ENCODE results near the gene CORO6. TPM values are rescaled to one million over a fixed set of nuclear protein-coding genes. Genes with fewer than 3 reads are reported as not detected.

Gene CORO6
- total RNA-seq, 1 experiment from 2014 or later: 9.7 TPM

DNA sequence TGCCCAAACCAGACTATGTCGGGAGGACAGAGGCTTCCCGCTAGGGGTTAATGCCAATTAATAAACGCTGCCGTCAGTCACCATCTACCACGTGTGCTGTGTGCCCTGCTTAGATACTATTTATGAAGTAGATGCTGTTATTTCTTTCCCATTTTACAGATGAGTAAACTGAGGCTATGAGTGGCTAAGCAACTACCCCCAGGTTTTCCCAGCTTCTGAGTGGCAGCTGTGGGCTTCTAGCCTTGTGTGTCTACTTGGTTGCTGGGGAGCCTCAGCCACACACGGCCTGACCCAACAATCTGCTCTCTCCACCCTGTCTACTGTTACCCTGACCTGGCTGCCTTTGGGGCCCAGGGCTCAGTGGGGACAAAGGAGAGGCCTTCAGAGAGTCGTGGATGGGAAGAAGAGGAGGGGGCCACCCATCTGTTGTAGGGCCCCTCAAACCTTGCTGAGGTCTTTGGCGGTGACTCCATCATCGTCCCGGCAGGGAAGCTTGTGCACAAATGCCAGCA is 40.4 kb downstream of the CORO6 start:
- ChIA-PET POLR2A (interaction anchor here (1.1 kb wide), 1 partner anchor 10 kb away, joined by 15 read pairs; no protein-coding TSS in a partner anchor), CTCF (interaction anchor here (1.9 kb wide), 1 partner anchor 10 kb away, joined by 13 read pairs; the partner anchor contains the start of gene ANKRD13B)
- no peaks in the 10 kb centered on the region for H3K9me3 ChIP-seq (ENCODE audit: control insufficient read depth, insufficient read depth, low read depth, low read length)
- no peak overlapping the region for H3K27ac ChIP-seq (ENCODE audit: low read length)
- in situ Hi-C loops (cut with HindIII; ENCODE audit: low pct_unique_long_range_greater_than_20kb, low sequenced_read_pairs): no loop called here
- no peaks in the 10 kb centered on the region for H3K27me3 ChIP-seq (ENCODE audit: control insufficient read depth, insufficient read depth, low read length)
- intact Hi-C loops (cut with micrococcal nuclease; ENCODE audit: unreplicated experiment): no loop called here
- no peak overlapping the region for H3K4me3 ChIP-seq (ENCODE audit: low read depth in 2 of 2, low read length in 2 of 2)
- TF ChIP-seq SIN3A (IDR thresholded peaks at IDR 0.05; ENCODE audit: borderline replicate concordance, insufficient read depth, low read depth, low read length): no peak
- no peak for TF ChIP-seq TCF7L2 (IDR thresholded peaks at IDR 0.05; ENCODE audit: low read depth, low read length)
- no peak for TF ChIP-seq POLR2AphosphoS5 (IDR thresholded peaks at IDR 0.05; ENCODE audit: low read depth, low read length)
- TF ChIP-seq, protein P1, sequence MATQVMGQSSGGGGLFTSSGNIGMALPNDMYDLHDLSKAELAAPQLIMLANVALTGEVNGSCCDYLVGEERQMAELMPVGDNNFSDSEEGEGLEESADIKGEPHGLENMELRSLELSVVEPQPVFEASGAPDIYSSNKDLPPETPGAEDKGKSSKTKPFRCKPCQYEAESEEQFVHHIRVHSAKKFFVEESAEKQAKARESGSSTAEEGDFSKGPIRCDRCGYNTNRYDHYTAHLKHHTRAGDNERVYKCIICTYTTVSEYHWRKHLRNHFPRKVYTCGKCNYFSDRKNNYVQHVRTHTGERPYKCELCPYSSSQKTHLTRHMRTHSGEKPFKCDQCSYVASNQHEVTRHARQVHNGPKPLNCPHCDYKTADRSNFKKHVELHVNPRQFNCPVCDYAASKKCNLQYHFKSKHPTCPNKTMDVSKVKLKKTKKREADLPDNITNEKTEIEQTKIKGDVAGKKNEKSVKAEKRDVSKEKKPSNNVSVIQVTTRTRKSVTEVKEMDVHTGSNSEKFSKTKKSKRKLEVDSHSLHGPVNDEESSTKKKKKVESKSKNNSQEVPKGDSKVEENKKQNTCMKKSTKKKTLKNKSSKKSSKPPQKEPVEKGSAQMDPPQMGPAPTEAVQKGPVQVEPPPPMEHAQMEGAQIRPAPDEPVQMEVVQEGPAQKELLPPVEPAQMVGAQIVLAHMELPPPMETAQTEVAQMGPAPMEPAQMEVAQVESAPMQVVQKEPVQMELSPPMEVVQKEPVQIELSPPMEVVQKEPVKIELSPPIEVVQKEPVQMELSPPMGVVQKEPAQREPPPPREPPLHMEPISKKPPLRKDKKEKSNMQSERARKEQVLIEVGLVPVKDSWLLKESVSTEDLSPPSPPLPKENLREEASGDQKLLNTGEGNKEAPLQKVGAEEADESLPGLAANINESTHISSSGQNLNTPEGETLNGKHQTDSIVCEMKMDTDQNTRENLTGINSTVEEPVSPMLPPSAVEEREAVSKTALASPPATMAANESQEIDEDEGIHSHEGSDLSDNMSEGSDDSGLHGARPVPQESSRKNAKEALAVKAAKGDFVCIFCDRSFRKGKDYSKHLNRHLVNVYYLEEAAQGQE (IDR thresholded peaks at IDR 0.05; ENCODE audit: insufficient read depth in 1 of 2, low read depth in 2 of 2, low read length in 1 of 2): no peak
- TF ChIP-seq, protein P2, sequence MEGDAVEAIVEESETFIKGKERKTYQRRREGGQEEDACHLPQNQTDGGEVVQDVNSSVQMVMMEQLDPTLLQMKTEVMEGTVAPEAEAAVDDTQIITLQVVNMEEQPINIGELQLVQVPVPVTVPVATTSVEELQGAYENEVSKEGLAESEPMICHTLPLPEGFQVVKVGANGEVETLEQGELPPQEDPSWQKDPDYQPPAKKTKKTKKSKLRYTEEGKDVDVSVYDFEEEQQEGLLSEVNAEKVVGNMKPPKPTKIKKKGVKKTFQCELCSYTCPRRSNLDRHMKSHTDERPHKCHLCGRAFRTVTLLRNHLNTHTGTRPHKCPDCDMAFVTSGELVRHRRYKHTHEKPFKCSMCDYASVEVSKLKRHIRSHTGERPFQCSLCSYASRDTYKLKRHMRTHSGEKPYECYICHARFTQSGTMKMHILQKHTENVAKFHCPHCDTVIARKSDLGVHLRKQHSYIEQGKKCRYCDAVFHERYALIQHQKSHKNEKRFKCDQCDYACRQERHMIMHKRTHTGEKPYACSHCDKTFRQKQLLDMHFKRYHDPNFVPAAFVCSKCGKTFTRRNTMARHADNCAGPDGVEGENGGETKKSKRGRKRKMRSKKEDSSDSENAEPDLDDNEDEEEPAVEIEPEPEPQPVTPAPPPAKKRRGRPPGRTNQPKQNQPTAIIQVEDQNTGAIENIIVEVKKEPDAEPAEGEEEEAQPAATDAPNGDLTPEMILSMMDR (IDR thresholded peaks at IDR 0.05): no peak
- H3K36me3 ChIP-seq (ENCODE audit: control insufficient read depth, insufficient read depth, low read length): 0 out of 2 replicates have a peak, but pooled peaks cover 2% of the 10 kb centered on the region
- peaks cover 8% of the 10 kb centered on the region for H3K4me1 ChIP-seq (ENCODE audit: control insufficient read depth, insufficient read depth, low read length)
- no TSS peak for BruUV-seq (replicated peaks)
- no peak for DNase-seq (ENCODE audit: low read depth, low spot score)
- no peak for ATAC-seq

DNA sequence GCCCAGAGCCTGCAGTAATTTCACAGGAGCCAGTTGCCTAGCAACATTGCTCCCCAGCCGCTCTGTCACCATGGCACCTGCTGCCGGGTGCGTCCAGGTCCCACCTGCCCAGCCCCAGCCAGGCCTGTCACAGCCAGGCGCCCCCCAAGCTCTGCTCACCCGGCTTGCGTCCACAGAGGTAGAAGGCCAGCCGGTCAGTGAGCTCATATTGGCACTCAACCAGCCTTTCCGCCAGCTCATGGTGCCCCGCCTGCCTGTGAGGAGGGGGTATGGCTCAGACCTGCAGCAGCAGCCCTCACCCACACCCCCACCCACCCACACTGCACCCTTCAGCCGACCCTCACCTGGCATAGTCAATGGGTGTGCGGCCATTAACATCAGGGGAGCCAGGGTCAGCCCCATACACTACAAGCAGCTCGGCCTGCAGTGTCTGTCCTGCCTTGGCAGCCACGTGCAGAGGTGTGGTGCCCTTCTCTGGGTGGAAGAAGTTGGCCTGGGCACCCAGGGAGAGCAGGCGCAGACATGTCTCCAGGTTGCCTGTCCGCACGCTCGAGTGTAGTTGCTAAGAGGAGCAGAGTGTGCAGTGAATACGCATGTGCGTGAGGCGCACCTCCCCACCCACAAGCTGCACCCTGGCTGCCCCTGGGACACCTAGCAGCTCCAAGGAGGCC is 41.0 kb downstream of the CORO6 start:
- H3K4me3 ChIP-seq (ENCODE audit: low read depth in 2 of 2, low read length in 2 of 2): no peak overlapping the region
- ChIA-PET CTCF (interaction anchor here (1.2 to 1.9 kb wide), 3 partner anchors 9 to 197 kb away, joined by 3 to 13 read pairs (median 5); partner anchors contain the start of gene ANKRD13B), POLR2A (interaction anchor here (0.6 to 1.1 kb wide), 2 partner anchors 10 to 226 kb away, joined by 3 to 15 read pairs; no protein-coding TSS in a partner anchor)
- BruUV-seq (replicated peaks): no TSS peak
- H3K27me3 ChIP-seq (ENCODE audit: control insufficient read depth, insufficient read depth, low read length): no peaks in the 10 kb centered on the region
- TF ChIP-seq, protein P2 (IDR thresholded peaks at IDR 0.05): no peak
- TF ChIP-seq, protein P1 (IDR thresholded peaks at IDR 0.05; ENCODE audit: insufficient read depth in 1 of 2, low read depth in 2 of 2, low read length in 1 of 2): no peak
- TF ChIP-seq POLR2AphosphoS5 (IDR thresholded peaks at IDR 0.05; ENCODE audit: low read depth, low read length) (no peak), SIN3A (IDR thresholded peaks at IDR 0.05; ENCODE audit: borderline replicate concordance, insufficient read depth, low read depth, low read length) (no peak)
- 0 out of 2 replicates have a peak, but pooled peaks cover 2% of the 10 kb centered on the region for H3K36me3 ChIP-seq (ENCODE audit: control insufficient read depth, insufficient read depth, low read length)
- in situ Hi-C loops (cut with HindIII; ENCODE audit: low pct_unique_long_range_greater_than_20kb, low sequenced_read_pairs): no loop called here
- intact Hi-C loops (cut with micrococcal nuclease; ENCODE audit: unreplicated experiment): no loop called here
- H3K27ac ChIP-seq (ENCODE audit: low read length): no peak overlapping the region
- ATAC-seq: no peak; the same call in 1 of the 2 replicates
- DNase-seq (ENCODE audit: low read depth, low spot score): no peak
- H3K4me1 ChIP-seq (ENCODE audit: control insufficient read depth, insufficient read depth, low read length): peaks cover 5% of the 10 kb centered on the region; the same call in 1 of the 2 replicates
- no peaks in the 10 kb centered on the region for H3K9me3 ChIP-seq (ENCODE audit: control insufficient read depth, insufficient read depth, low read depth, low read length)

All from Panc1 (cell line).